ENCODE data around the gene AGAP1. TPM values are rescaled to one million over a fixed set of nuclear protein-coding genes. Genes with fewer than 3 reads are reported as not detected.

The AGAP1 gene
- total and polyA plus RNA-seq, 11 donors: 5.9 to 21.6 (median 18.9) TPM

- intact Hi-C loops (cut with DNase I): no loop called here
- Histone ChIP-seq H3K27ac (no peak overlapping the region), H3K4me3 (no peak overlapping the region), H3K36me3 (peaks cover 0 to 40% (median 19%) of the 10 kb centered on the region in 9 donors), H3K4me1 (no peaks in the 10 kb centered on the region), H3K27me3 (no peaks in the 10 kb centered on the region), H3K9me3 (no peaks in the 10 kb centered on the region)
- 91 to 99% (median 96%) methylated on average over 9 to 10 of the region's 10 CpGs for WGBS, 4 donors
- DNase-seq: no peak
- ATAC-seq: no peak
- TF ChIP-seq POLR2A (IDR thresholded peaks at IDR 0.05): no peak
- TF ChIP-seq, protein P1, sequence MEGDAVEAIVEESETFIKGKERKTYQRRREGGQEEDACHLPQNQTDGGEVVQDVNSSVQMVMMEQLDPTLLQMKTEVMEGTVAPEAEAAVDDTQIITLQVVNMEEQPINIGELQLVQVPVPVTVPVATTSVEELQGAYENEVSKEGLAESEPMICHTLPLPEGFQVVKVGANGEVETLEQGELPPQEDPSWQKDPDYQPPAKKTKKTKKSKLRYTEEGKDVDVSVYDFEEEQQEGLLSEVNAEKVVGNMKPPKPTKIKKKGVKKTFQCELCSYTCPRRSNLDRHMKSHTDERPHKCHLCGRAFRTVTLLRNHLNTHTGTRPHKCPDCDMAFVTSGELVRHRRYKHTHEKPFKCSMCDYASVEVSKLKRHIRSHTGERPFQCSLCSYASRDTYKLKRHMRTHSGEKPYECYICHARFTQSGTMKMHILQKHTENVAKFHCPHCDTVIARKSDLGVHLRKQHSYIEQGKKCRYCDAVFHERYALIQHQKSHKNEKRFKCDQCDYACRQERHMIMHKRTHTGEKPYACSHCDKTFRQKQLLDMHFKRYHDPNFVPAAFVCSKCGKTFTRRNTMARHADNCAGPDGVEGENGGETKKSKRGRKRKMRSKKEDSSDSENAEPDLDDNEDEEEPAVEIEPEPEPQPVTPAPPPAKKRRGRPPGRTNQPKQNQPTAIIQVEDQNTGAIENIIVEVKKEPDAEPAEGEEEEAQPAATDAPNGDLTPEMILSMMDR (IDR thresholded peaks at IDR 0.05): no peak
Measured at GRCh38 chr2:236047886-236048540, 554.2 kb downstream of the AGAP1 start.

GRCh38 chr2:236049981-236050380 lies 556.1 kb downstream of the AGAP1 start:
- intact Hi-C loops (cut with DNase I): no loop called here
- no peaks in the 10 kb centered on the region for H3K4me1 ChIP-seq
- H3K27ac ChIP-seq: no peak overlapping the region
- H3K27me3 ChIP-seq: no peaks in the 10 kb centered on the region
- TF ChIP-seq POLR2A (IDR thresholded peaks at IDR 0.05): no peak
- TF ChIP-seq, protein P1 (IDR thresholded peaks at IDR 0.05): no peak
- DNase-seq (no peak), ATAC-seq (no peak)
- no peak overlapping the region for H3K4me3 ChIP-seq
- WGBS, 4 donors: 82 to 87% (median 86%) methylated on average over 8 of the region's 8 CpGs
- no peaks in the 10 kb centered on the region for H3K9me3 ChIP-seq
- peaks cover 0 to 32% (median 13%) of the 10 kb centered on the region in 9 donors for H3K36me3 ChIP-seq

GRCh38 chr2:236051351-236051750 lies 557.5 kb downstream of the AGAP1 start:
- peaks cover 0 to 32% (median 9%) of the 10 kb centered on the region in 9 donors for H3K36me3 ChIP-seq
- H3K4me3 ChIP-seq: no peak overlapping the region
- intact Hi-C loops (cut with DNase I): no loop called here
- H3K27ac ChIP-seq: no peak overlapping the region
- no peak for DNase-seq
- TF ChIP-seq, protein P1 (IDR thresholded peaks at IDR 0.05): no peak
- TF ChIP-seq POLR2A (IDR thresholded peaks at IDR 0.05): no peak
- H3K4me1 ChIP-seq: no peaks in the 10 kb centered on the region
- no peaks in the 10 kb centered on the region for H3K9me3 ChIP-seq
- no peaks in the 10 kb centered on the region for H3K27me3 ChIP-seq
- peak in 1 of 4 donors; percentile 26 for ATAC-seq
- 72 to 81% (median 77%) methylated on average over 10 of the region's 10 CpGs for WGBS, 4 donors

DNA sequence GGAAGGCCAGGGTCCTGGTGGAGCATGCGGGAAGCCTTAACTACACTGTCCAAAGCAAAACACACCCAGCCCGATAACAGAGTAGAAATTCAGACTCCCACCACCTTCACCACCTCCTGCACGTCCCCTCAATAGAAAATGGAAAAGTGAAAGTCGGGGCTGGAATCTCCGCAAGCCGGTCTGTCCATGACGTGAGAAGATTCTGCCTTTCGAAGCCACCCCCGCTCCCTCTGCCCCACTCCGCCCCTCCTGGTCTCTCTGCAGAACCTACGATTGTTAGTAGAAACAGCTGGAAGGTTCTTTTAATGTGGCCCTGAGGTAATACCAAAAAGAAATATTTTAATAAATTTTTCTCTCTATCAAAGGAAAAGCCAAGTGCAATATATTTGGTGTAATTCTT lies 558.0 kb downstream of the AGAP1 start:
- H3K36me3 ChIP-seq: peaks cover 0 to 32% (median 9%) of the 10 kb centered on the region in 9 donors
- no peak for TF ChIP-seq POLR2A (IDR thresholded peaks at IDR 0.05)
- TF ChIP-seq, protein P1 (IDR thresholded peaks at IDR 0.05): no peak
- no peaks in the 10 kb centered on the region for H3K27me3 ChIP-seq
- no peak overlapping the region for H3K27ac ChIP-seq
- no peaks in the 10 kb centered on the region for H3K4me1 ChIP-seq
- intact Hi-C loops (cut with DNase I): no loop called here
- ATAC-seq (peak in 1 of 4 donors; percentile 22), DNase-seq (no peak)
- 86 to 94% (median 89%) methylated on average over 11 of the region's 11 CpGs for WGBS, 4 donors
- no peak overlapping the region for H3K4me3 ChIP-seq
- H3K9me3 ChIP-seq: no peaks in the 10 kb centered on the region

All from heart left ventricle (tissue), 16 donors.